WTC11 (cell line): ENCODE results near the gene BRMS1. TPM values are rescaled to one million over a fixed set of nuclear protein-coding genes. Genes with fewer than 3 reads are reported as not detected.
A peak's percentile ranks its signal among the peaks of the same experiment; 100 is the strongest.

Experiments used
- ARID4B ChIP-seq: sonication (generic); formaldehyde crosslinking; IDR thresholded peaks from 2 replicates; pipeline ENCODE4 v1.8.0; 2023; ENCODE audit warnings: missing genetic modification reagents, mild to moderate bottlenecking, borderline replicate concordance
- ATF3 ChIP-seq: sonication (generic); formaldehyde crosslinking; conservative IDR thresholded peaks from 2 replicates; pipeline ENCODE4 v1.8.1; 2022; ENCODE audit warnings: mild to moderate bottlenecking, missing genetic modification reagents
- CDX4 ChIP-seq: fragments of 250-450 bp; sonication (Bioruptor Pico); IDR thresholded peaks from 2 replicates; pipeline ENCODE4 v1.9.0; 2021; ENCODE audit warnings: moderate library complexity, mild to moderate bottlenecking, inconsistent platforms, borderline replicate concordance
- CREB1 ChIP-seq: sonication (generic); formaldehyde crosslinking; IDR thresholded peaks from 2 replicates; pipeline ENCODE4 v1.8.0; 2023; ENCODE audit warnings: mild to moderate bottlenecking, missing genetic modification reagents
- CTCF ChIP-seq: fragments of 200-600 bp; IDR thresholded peaks from 2 replicates; pipeline ENCODE4 v1.8.0; 2022; ENCODE audit warnings: antibody characterized with exemption
- E2F1 ChIP-seq: sonication (generic); formaldehyde crosslinking; IDR thresholded peaks from 2 replicates; pipeline ENCODE4 v1.8.0; 2022; ENCODE audit warnings: mild to moderate bottlenecking, missing genetic modification reagents
- E2F4 ChIP-seq: sonication (generic); formaldehyde crosslinking; IDR thresholded peaks from 2 replicates; pipeline ENCODE4 v1.8.1; 2022; ENCODE audit warnings: low read depth, mild to moderate bottlenecking, moderate library complexity, missing genetic modification reagents, borderline replicate concordance
- ERG ChIP-seq: fragments of 250-450 bp; sonication (Bioruptor Pico); IDR thresholded peaks from 2 replicates; pipeline ENCODE4 v1.8.0; 2021; ENCODE audit warnings: mild to moderate bottlenecking
- HMGA2 ChIP-seq: fragments of 250-450 bp; sonication (Bioruptor Pico); IDR thresholded peaks from 2 replicates; pipeline ENCODE4 v1.4.0; 2021; ENCODE audit warnings: mild to moderate bottlenecking, moderate library complexity
- HMGXB4 ChIP-seq: sonication (generic); formaldehyde crosslinking; IDR thresholded peaks from 2 replicates; pipeline ENCODE4 v1.8.1; 2023; ENCODE audit warnings: mild to moderate bottlenecking, moderate library complexity, missing genetic modification reagents
- JUN ChIP-seq: sonication (generic); formaldehyde crosslinking; IDR thresholded peaks from 2 replicates; pipeline ENCODE4 v1.8.0; 2023; ENCODE audit warnings: mild to moderate bottlenecking, missing genetic modification reagents
- MXD4 ChIP-seq: fragments of 250-450 bp; sonication (Bioruptor Pico); IDR thresholded peaks from 2 replicates; pipeline ENCODE4 v1.8.0; 2021; ENCODE audit warnings: mild to moderate bottlenecking, moderate library complexity, borderline replicate concordance
- RELA ChIP-seq: sonication (generic); formaldehyde crosslinking; IDR thresholded peaks from 2 replicates; pipeline ENCODE4 v1.8.1; 2022; ENCODE audit warnings: missing genetic modification reagents, mild to moderate bottlenecking, borderline replicate concordance
- ZNF121 ChIP-seq: sonication (generic); formaldehyde crosslinking; IDR thresholded peaks from 2 replicates; pipeline ENCODE4 v1.8.0; 2023; ENCODE audit warnings: missing genetic modification reagents
- ZNF138 ChIP-seq: sonication (generic); formaldehyde crosslinking; conservative IDR thresholded peaks from 2 replicates; pipeline ENCODE4 v1.8.1; 2022; ENCODE audit warnings: mild to moderate bottlenecking, moderate library complexity, missing genetic modification reagents
- ZNF423 ChIP-seq: fragments of 250-450 bp; sonication (Bioruptor Pico); IDR thresholded peaks from 2 replicates; pipeline ENCODE4 v2.1.2; 2022; ENCODE audit warnings: mild to moderate bottlenecking, moderate library complexity
- ZNF512 ChIP-seq: sonication (generic); formaldehyde crosslinking; IDR thresholded peaks from 2 replicates; pipeline ENCODE4 v1.8.1; 2022; ENCODE audit warnings: missing genetic modification reagents, borderline replicate concordance
- ZNF532 ChIP-seq: fragments of 250-450 bp; sonication (Bioruptor Pico); IDR thresholded peaks from 2 replicates; pipeline ENCODE4 v1.9.0; 2021; ENCODE audit warnings: mild to moderate bottlenecking, borderline replicate concordance
- total RNA-seq: library from RNA; stranded (reverse); gene quantifications from 3 replicates; pipeline ENCODE4 v1.2.3, GENCODE V29; 2021

Gene BRMS1
- total RNA-seq, 1 experiment from 2014 or later: 44.5 TPM

- TF ChIP-seq CTCF: no peak
- TF ChIP-seq ERG (CRISPR knock-in tag): no peak
- no peak for TF ChIP-seq HMGA2 (CRISPR knock-in tag)
- no peak for TF ChIP-seq JUN (CRISPR knock-in tag)
- TF ChIP-seq ZNF512 (CRISPR knock-in tag): no peak
- no peak for TF ChIP-seq CREB1 (CRISPR knock-in tag)
- no peak for TF ChIP-seq ZNF532 (CRISPR knock-in tag)
- TF ChIP-seq MXD4 (CRISPR knock-in tag): no peak
- no peak for TF ChIP-seq ZNF121
- no peak for TF ChIP-seq ZNF423 (CRISPR knock-in tag)
- TF ChIP-seq CDX4 (CRISPR knock-in tag): no peak
- TF ChIP-seq E2F4: no peak
- TF ChIP-seq ZNF138 (CRISPR knock-in tag): no peak
- TF ChIP-seq ARID4B (CRISPR knock-in tag): no peak
- peak; percentile 17; the same call in 1 of the 2 replicates for TF ChIP-seq HMGXB4 (CRISPR knock-in tag)
- no peak for TF ChIP-seq ATF3
- TF ChIP-seq RELA (CRISPR knock-in tag): no peak
- TF ChIP-seq E2F1 (CRISPR knock-in tag): no peak
Measured at GRCh38 chr11:66336234-66337102, 8.4 kb downstream of the BRMS1 start, which contains the start of gene RIN1 (continued).
